Measurements from ENCODE around the gene KLHL4.
"Not testable (repeated sequence)": the region's sequence is repeated elsewhere in the genome, so short reads cannot be mapped to it uniquely, and the experiment has no call there.

The KLHL4 gene

DNA sequence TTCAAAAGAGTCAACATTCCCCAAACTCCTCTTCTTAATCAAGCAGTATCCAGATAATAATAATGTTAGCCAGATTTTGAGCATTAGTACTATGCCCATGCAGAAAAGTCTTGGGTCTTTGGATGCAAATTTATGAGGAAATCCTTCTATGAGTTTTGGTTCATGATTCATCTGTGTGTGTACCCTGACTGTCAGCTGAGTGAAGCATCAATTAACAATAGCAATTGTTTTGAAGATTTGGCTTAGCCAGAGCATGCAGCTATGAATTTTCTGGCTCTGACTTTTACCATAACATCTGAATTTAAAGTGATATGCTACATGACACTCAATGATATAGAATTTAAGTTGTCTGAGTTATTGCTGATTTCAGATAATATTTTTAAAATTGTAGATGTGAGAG, 145.8 kb downstream of the KLHL4 start:
- DNase-seq: no peak

DNA sequence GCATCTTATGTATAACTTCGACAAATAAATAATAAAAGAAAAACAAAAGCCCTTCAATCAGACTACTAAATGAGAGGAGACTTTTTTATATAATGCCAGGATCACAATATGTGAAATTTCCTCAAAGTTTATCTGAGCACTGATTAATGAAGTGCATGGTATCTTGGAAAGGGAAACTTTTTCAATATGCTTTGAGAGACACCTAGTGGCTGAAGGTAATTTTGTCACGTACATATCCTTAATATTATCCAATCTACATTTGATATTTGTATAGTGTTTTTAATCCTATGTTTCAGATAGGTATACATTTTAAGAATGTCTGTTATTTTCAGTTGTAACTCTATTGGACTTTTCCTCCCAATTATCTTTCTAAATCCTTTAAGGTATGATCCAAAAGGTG, 146.8 kb downstream of the KLHL4 start:
- DNase-seq: peak; percentile 2

DNA sequence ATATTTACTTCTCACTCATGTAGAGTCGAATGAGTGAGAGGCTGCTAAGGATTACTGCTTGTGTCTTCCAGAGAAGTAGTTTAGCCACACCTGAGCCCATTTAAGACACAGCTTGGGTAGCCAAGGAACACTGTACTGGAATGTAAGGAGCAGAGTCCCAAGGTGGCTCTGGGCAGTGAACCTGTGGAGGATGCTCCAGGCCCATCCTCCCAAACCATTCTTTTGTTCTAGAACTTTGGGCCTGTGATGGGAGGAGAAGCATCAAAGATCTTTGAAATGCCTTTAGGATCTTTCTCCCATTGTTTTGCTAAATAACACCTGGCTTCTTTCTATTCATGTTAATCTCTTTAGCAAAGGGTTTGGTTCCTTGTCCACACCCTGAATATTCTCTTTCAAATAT, 162.2 kb downstream of the KLHL4 start:
- DNase-seq: no peak

DNA sequence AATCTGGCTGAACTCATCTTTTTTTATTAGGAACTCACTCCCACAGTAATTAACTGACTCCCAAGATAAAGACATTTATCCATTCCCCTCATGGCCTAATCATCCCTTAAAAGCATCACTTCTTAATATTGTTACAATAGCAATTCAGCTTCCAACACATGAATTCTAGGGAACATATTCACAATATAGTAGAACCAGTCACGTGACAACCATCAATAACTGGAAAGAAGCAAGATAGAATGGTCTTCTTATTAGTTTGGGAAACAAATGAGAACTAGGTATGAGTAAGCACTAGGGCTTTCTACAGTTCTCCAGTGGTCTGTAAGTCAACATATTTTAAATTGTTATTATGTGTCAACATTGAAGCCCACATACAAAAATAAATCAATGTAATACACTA, 170.1 kb downstream of the KLHL4 start:
- DNase-seq: no peak

DNA sequence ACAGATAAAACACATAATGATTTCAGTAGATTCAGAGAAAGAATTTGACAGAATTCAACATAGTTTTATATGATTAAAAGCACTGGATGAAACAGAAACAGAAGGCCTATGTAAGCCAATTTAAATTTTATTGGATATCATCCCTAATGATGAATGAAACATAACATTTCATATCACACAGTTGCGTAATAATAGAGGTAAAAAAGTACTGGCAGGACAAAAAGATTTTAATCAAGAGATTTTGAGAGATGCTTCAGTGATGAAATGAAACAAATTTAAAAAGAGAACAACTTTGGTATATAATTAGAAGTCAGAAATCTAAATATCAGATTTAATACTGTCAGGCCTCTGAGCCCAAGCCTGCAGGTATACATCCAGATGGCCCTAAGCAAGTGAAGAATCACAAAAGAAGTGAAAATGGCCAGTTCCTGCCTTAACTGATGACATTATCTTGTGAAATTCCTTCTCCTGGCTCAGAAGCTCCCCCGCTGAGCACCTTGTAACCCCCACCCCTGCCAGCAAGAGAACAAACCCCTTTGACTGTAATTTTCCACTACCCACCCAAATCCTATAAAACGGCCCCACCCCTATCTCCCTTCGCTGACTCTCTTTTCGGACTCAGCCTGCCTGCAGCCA, 170.6 kb downstream of the KLHL4 start:
- not testable (repeated sequence) for DNase-seq

DNA sequence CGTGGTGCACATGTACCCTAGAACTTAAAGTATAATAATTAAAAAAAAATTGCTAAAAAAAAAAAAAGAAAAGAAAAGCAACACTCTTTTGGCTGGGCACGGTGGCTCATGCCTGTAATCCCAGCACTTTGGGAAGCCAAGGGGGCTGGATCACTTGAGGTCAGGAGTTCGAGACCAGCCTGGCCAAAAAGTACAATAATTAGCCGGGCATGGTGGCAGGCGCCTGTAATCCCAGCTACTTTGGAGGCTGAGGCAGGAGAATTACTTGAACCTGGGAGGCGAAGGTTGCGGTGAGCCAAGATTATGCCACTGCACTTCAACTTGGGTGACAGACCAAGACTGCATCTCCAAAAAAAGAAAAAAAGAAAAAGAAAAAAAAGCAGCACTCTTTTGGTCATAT, 171.6 kb downstream of the KLHL4 start:
- DNase-seq: not testable (repeated sequence)

DNA sequence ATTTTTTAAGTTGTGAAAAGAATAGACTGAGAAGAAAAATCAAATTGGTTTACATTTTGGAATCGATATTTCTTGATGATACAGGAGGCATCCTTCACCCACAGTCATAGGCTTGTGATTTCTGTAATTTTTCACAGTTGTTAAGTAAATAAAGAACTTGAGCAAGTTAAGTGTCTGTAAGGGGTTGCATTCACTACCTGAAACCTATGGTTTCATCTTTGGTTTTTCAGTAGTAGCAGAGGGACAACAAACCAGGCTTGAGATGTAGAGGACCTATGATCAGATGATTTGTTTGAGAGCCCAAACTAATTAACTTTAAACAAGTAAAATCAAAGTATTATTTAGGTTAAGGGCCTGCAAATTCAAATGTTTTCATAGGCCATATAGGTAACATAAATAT, 175.6 kb downstream of the KLHL4 start:
- DNase-seq: no peak

DNA sequence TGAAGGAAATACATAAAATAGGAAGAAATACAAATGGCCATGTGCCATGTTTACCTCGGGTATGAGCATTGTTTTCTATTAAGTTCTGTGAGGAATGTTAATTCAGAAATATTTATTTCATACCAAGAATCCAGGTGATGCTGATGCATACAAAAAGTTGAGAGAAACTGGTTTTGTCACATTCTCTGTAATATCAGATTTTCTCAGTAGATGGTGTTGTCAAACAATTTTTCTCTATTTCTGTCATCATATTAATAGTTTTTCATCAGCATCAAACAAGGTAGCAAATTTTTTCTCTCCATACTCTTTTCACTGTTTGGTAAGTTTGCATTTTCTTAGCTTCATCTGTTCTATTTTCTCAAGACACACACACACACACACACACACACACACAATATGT, 179.8 kb downstream of the KLHL4 start:
- DNase-seq: no peak

DNA sequence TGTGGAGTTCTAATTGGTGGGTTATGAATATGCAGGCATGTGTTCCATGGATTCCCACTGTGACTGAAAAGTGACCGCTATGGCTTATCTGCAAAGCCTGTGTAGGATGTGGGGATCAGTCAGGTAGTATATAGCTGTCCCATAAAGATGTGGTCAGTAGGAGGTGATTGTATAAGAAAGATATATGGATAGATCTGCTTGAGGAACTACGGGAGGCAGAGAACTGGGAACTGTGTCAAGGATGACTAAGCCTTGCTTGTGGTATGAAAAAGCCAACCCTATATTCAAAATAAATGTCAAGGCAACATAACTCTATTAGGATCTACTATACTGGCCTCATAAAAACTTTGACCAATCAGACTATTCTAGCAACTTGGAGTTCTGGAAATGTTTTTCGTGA, 185.2 kb downstream of the KLHL4 start:
- no peak for DNase-seq

DNA sequence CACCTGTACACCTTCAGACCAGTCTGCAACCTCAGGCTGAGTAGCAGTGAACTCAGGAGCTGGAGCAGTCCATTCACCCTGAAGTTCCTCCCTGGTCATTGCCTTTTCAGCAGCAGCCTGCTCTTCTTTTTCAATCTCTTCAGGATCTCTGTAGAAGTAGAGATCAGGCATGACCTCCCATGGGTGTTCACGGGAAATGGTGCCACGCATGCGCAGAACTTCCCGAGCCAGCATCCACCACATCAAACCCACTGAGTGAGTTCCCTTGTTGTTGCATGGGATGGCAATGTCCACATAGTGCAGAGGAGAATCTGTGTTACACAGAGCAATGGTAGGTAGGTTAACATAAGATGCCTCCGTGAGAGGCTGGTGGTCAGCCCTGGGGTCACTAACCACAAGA, 185.9 kb downstream of the KLHL4 start:
- not testable (repeated sequence) for DNase-seq

DNA sequence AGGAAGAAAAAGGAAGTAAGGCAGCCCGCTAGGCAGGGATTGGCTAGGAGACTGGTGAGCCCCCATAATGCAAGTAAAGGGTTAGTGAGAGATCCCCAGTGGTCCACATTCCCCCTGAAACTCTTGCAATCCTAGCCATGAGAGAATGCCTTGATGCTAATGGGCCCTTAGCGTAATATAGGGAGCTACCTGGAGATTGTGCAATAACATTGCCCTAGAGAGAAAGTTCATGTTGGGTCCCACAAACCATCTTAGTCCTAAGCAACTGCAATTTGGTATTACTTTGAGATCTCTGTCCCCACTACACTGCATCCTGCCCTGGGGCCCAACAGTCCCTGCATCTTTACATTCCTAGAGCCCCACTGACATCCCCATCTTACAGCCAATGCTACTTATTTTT, 188.5 kb downstream of the KLHL4 start:
- no peak for DNase-seq

DNA sequence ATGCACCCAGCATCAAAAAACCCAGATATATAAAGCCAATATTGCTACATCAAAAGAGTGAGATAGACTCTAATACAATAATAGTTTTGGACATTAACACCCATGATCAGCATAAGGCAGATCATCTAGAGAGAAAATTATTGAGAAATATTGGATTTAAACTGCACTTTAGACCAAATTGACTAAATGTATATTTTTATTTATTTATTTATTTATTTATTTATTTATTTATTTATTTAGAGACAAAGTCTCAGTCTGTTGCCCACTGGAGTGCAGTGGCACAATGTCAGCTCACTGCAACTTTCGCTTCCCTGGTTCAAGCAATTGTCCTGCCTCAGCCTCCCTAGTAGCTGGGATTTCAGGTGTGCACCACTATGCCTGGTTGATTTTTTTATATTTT, 193.0 kb downstream of the KLHL4 start:
- DNase-seq: no peak
